Heart right ventricle (tissue), 16 donors: Measurements from ENCODE around the gene R3HDM2. TPM values are rescaled to one million over a fixed set of nuclear protein-coding genes. Genes with fewer than 3 reads are reported as not detected.
"Not testable (repeated sequence)": the region's sequence is repeated elsewhere in the genome, so short reads cannot be mapped to it uniquely, and the experiment has no call there.

ENCODE experiments used
- ATAC-seq, 8 donors: fragments of 200-7000 bp; cut with Tn5 transposase; one replicate each; pipeline ENCODE4 v1.9.1; 2020; ENCODE audit warnings: mild to moderate bottlenecking in 8 of 8, moderate library complexity in 8 of 8, moderate number of reproducible peaks in 1 of 8
- DNase-seq, 2 donors: peaks; one replicate each; pipeline ENCODE4 v3.0.0-alpha.2; 2020
- H3K27ac ChIP-seq, 10 donors: fragments of 200-600 bp; sonication (generic) in 2 of 10; one replicate each; pipeline versions ENCODE4 v1.5.0 to v1.8.0; 2020 to 2022; ENCODE audit warnings: mild to moderate bottlenecking in 3 of 10
- H3K27me3 ChIP-seq, 7 donors: fragments of 200-600 bp; one replicate each; pipeline ENCODE4 v1.8.0; 2021 to 2022; ENCODE audit warnings: mild to moderate bottlenecking in 2 of 7
- H3K36me3 ChIP-seq, 9 donors: fragments of 200-600 bp; sonication (generic) in 1 of 9; one replicate each; pipeline versions ENCODE4 v1.5.0 to v1.8.0; 2020 to 2022; ENCODE audit warnings: mild to moderate bottlenecking in 2 of 9
- H3K4me1 ChIP-seq, 9 donors: fragments of 200-600 bp; sonication (generic) in 1 of 9; one replicate each; pipeline versions ENCODE4 v1.5.0 to v1.8.0; 2020 to 2022; ENCODE audit warnings: mild to moderate bottlenecking in 4 of 9
- H3K4me3 ChIP-seq, 10 donors: fragments of 200-600 bp; sonication (generic) in 2 of 10; one replicate each; pipeline versions ENCODE4 v1.5.0 to v1.8.0; 2020 to 2022; ENCODE audit warnings: mild to moderate bottlenecking in 7 of 10, moderate library complexity in 2 of 10
- H3K9me3 ChIP-seq, 11 donors: fragments of 200-600 bp in 10 of 11; sonication (generic) in 2 of 11; one replicate each; pipeline versions ENCODE4 v1.5.0 to v1.8.0; 2013 to 2022; ENCODE audit warnings: mild to moderate bottlenecking in 2 of 11, control low read depth in 1 of 11, moderate library complexity in 1 of 11
- CTCF ChIP-seq, 9 donors: fragments of 200-600 bp; sonication (generic) in 2 of 9; IDR thresholded peaks; one replicate each; pipeline versions ENCODE4 v1.5.0 to v1.8.0; 2021 to 2022; ENCODE audit warnings: antibody characterized with exemption in 9 of 9, mild to moderate bottlenecking in 5 of 9, moderate library complexity in 1 of 9
- WGBS, 2 donors: extraction: QIAGEN DNeasy Blood & Tissue Kit; methylation state at CpG; one replicate each; pipeline ENCODE4 v1.1.7; 2013; ENCODE audit warnings: inconsistent platforms in 1 of 2; 5-methylcytosine and 5-hydroxymethylcytosine counted together
- intact Hi-C, 10 donors: fragments of 100-400 bp; cut with DNase I; formaldehyde crosslinking; loops; one replicate each; pipeline versions ENCODE4 v1.11.1 to v1.14.2; 2022
- polyA plus RNA-seq, 2 donors: library from polyadenylated mRNA; stranded (reverse); fragments of 200-250 nt; gene quantifications; one replicate each; pipeline ENCODE4 v1.2.3, GENCODE V29; 2013
- total RNA-seq, 10 donors: library from RNA; stranded (reverse); fragmentation: NEBNext Ultra II Directional in 3 of 10; extraction: Animal tissue kit (Norgen Biotek cat#: 25700) in 3 of 10; gene quantifications; one replicate each; pipeline versions ENCODE4 v1.2.1 to v1.2.4, GENCODE V29; 2021 to 2023
- donor health status: Arrhythmogenic right ventricular cardiomyopathy.
- donor health status: ischemic (EF 13 %, LVEDD 7.1; RV severe dilation, severe dysfunction).
- donor health status: healthy with polysubstance abuse.
- donor health status: DM: no; HTN: yes; CAD: no.
- donor health status: DM: no; HTN: no; CAD: no.
- donor health status: ischemic (EF 25% LVEDD 6.9; RV normal size, moderate dysfunction).
- donor health status: ischemic (EF 25% LVEDD 5.7; RV mildly dilated, moderate dysfunction).
- donor health status: healthy.
- donor health status: DM: yes; HTN: yes; CAD: no.
- donor health status: Ischemic cardiomyopathy.
- donor health status: ischemic (EF 35%, LVEDD 5.7; RV mildly dilated, moderate dysfunction).
- donor health status: nonischemic (EF 11% LVEDD 7.7; RV severe dilation, severe dysfunction).
- donor health status: DM: yes; HTN: yes; CAD: no.
- donor health status: PGD.
- donor health status: ischemic (EF 29% LVEDD 5.4; RV normal size, mild dysfunction).
- donor health status: nonischemic (EF 23%, LVEDD 6.1; RV moderate dilation, normal function).

Gene R3HDM2
- total and polyA plus RNA-seq, 12 donors, result 15.5 to 107 (median 73.9) TPM

GRCh38 chr12:57323416-57323815 is 107.4 kb downstream of the R3HDM2 start:
- H3K36me3 ChIP-seq, result peaks cover 0 to 24% (median 4%) of the 10 kb centered on the region in 9 donors
- intact Hi-C loops, result loop anchor here in 1 of 10 donors (5.0 kb wide), 1 partner anchor 114 kb away; no protein-coding TSS in a partner anchor
- no peaks in the 10 kb centered on the region for H3K27me3 ChIP-seq
- peaks cover 0 to 23% (median 0%) of the 10 kb centered on the region in 9 donors for H3K4me1 ChIP-seq
- ATAC-seq (no peak), DNase-seq (no peak)
- no peak overlapping the region for H3K27ac ChIP-seq
- 80 to 82% methylated on average over 3 of the region's 3 CpGs for WGBS, 2 donors
- H3K4me3 ChIP-seq, result no peak overlapping the region
- peaks cover 0 to 8% (median 0%) of the 10 kb centered on the region in 11 donors for H3K9me3 ChIP-seq
- TF ChIP-seq CTCF (IDR thresholded peaks at IDR 0.05), result no peak

DNA sequence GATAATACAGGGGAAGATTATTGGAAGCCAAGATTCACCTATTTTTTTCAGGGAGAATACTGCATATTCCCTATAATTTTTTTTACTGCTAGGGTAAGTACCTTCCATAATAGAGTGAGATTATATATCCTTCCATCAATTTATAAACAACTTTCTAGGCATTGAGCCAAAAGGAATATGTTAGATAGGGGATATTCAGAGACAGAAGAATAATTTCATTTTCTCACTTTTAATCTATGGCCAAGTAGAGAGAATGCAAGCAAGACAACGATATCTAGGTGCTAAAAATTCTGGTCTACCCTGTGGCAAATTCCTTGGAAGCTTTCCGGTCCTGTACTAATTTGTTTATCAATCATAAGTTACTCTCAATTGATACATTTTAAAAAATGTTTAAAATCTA is 110.2 kb downstream of the R3HDM2 start:
- ATAC-seq, result no peak
- H3K9me3 ChIP-seq, result no peaks in the 10 kb centered on the region
- peak overlapping the region in 2 of 10 donors; percentile 62 to 68 for H3K27ac ChIP-seq

GRCh38 chr12:57319678-57320469 is 111.0 kb downstream of the R3HDM2 start:
- intact Hi-C loops, result loop anchor here in 1 of 10 donors (5.0 kb wide), 1 partner anchor 117 kb away; no protein-coding TSS in a partner anchor
- no peaks in the 10 kb centered on the region for H3K36me3 ChIP-seq
- no peak for TF ChIP-seq CTCF (IDR thresholded peaks at IDR 0.05)
- H3K9me3 ChIP-seq, result no peaks in the 10 kb centered on the region
- H3K4me3 ChIP-seq, result peak overlapping the region in 3 of 10 donors; percentile 12 to 28 (median 20)
- H3K4me1 ChIP-seq, result peaks cover 0 to 23% (median 0%) of the 10 kb centered on the region in 9 donors
- DNase-seq (peak in 1 of 2 donors; percentile 25), ATAC-seq (peak in 3 of 8 donors; percentile 38 to 77 (median 71))
- WGBS, 2 donors, result 65 to 68% methylated on average over 11 of the region's 11 CpGs
- H3K27me3 ChIP-seq, result no peaks in the 10 kb centered on the region
- H3K27ac ChIP-seq, result peak overlapping the region in 4 of 10 donors; percentile 11 to 68 (median 56)

More for the DNA sequence above, 110.2 kb downstream of the R3HDM2 start:
- TF ChIP-seq CTCF (IDR thresholded peaks at IDR 0.05), result no peak
- no peak for DNase-seq
- Histone ChIP-seq H3K27me3 (no peaks in the 10 kb centered on the region), H3K36me3 (no peaks in the 10 kb centered on the region), H3K4me3 (no peak overlapping the region), H3K4me1 (peaks cover 0 to 23% (median 0%) of the 10 kb centered on the region in 9 donors)
- intact Hi-C loops, result loop anchor here in 1 of 10 donors (5.0 kb wide), 1 partner anchor 117 kb away; no protein-coding TSS in a partner anchor
- 73 to 75% methylated on average over 2 of the region's 2 CpGs for WGBS, 2 donors

- ATAC-seq (no peak), DNase-seq (no peak)
- Histone ChIP-seq H3K27me3 (no peaks in the 10 kb centered on the region), H3K27ac (no peak overlapping the region), H3K4me1 (peaks cover 0 to 21% (median 0%) of the 10 kb centered on the region in 9 donors), H3K4me3 (no peak overlapping the region), H3K36me3 (peaks cover 0 to 5% (median 0%) of the 10 kb centered on the region in 9 donors), H3K9me3 (no peaks in the 10 kb centered on the region)
- 96% methylated on average over 7 of the region's 7 CpGs for WGBS, 2 donors
- TF ChIP-seq CTCF (IDR thresholded peaks at IDR 0.05), result no peak
- intact Hi-C loops, result no loop called here
Measured at GRCh38 chr12:57315681-57316080, 115.2 kb downstream of the R3HDM2 start.

DNA sequence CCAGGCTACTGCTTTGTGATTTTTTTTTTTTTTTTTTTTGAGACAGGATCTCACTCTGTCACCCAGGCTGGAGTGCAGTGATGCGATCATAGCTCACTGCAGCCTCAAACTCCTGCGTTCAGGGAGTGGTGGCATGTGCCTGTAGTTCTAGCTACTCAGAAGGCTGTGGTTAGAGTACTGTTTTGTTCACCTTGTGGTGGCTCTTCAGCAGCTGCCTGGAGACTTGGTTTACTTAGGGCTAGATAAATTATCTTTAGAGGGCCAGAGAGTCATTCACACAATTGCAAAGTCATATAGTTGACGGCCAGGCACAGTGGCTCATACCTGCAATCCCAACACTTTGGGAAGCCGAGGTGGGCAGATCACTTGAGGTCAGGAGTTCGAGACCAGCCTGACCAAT is 118.6 kb downstream of the R3HDM2 start:
- intact Hi-C loops, result loop anchor here in 1 of 10 donors (5.0 kb wide), 1 partner anchor 140 kb away; no protein-coding TSS in a partner anchor
- Histone ChIP-seq H3K36me3 (peaks cover 0 to 28% (median 4%) of the 10 kb centered on the region in 9 donors), H3K4me1 (peaks cover 0 to 19% (median 2%) of the 10 kb centered on the region in 9 donors)
- 88 to 91% methylated on average over 5 of the region's 5 CpGs for WGBS, 2 donors
- not testable (repeated sequence) for H3K27ac ChIP-seq, ATAC-seq, H3K4me3 ChIP-seq, H3K9me3 ChIP-seq, H3K27me3 ChIP-seq, DNase-seq
